DOHH2 (cell line): ENCODE measurements around the gene ADM.

Source experiments
- EZH2phosphoT487 ChIP-seq: fragments of 200-600 bp; sonication (generic); IDR thresholded peaks from 2 replicates; pipeline ENCODE4 v1.6.1; 2017; ENCODE audit warnings: borderline replicate concordance, mild to moderate bottlenecking, antibody characterized with exemption, low read length, moderate library complexity, mixed read lengths
- TF ChIP-seq, protein P1 (sequence below): fragments of 200-600 bp; sonication (generic); IDR thresholded peaks from one replicate; pipeline ENCODE4 v1.5.1; 2014; ENCODE audit warnings: antibody characterized with exemption, mild to moderate bottlenecking, low read depth, low read length; ENCODE audit not compliant: poor library complexity, severe bottlenecking

GRCh38 chr11:10257478-10257877, 47.4 kb upstream of the ADM start:
- TF ChIP-seq, protein P1, sequence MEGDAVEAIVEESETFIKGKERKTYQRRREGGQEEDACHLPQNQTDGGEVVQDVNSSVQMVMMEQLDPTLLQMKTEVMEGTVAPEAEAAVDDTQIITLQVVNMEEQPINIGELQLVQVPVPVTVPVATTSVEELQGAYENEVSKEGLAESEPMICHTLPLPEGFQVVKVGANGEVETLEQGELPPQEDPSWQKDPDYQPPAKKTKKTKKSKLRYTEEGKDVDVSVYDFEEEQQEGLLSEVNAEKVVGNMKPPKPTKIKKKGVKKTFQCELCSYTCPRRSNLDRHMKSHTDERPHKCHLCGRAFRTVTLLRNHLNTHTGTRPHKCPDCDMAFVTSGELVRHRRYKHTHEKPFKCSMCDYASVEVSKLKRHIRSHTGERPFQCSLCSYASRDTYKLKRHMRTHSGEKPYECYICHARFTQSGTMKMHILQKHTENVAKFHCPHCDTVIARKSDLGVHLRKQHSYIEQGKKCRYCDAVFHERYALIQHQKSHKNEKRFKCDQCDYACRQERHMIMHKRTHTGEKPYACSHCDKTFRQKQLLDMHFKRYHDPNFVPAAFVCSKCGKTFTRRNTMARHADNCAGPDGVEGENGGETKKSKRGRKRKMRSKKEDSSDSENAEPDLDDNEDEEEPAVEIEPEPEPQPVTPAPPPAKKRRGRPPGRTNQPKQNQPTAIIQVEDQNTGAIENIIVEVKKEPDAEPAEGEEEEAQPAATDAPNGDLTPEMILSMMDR, result no peak
- no peak for TF ChIP-seq EZH2phosphoT487
